Kidney (tissue), 14 donors: ENCODE measurements around the gene TOP3A. TPM values are rescaled to one million over a fixed set of nuclear protein-coding genes. Genes with fewer than 3 reads are reported as not detected.

ENCODE experiments used
- DNase-seq, 5 donors: peaks; one replicate each; pipeline ENCODE4 v3.0.0-alpha.2; 2013 to 2020
- FAIRE-seq: peaks from 2 replicates; lab custom pipeline; 2012; peaks lifted over from hg19 to GRCh38; lab: Jason Lieb, UNC
- H3K27ac ChIP-seq, 2 donors: one replicate each; pipeline ENCODE4 v1.7.0; 2013; ENCODE audit warnings: low read depth in 2 of 2, low read length in 2 of 2, inconsistent platforms in 1 of 2
- H3K27me3 ChIP-seq: one replicate; pipeline ENCODE4 v1.7.1; 2013; ENCODE audit warnings: low read length, inconsistent platforms; ENCODE audit not compliant: control insufficient read depth, insufficient read depth
- H3K36me3 ChIP-seq, 3 donors: one replicate each; pipeline versions ENCODE4 v1.7.0 to v1.7.1; 2013; ENCODE audit warnings: low read length in 3 of 3, control low read depth in 1 of 3, inconsistent platforms in 1 of 3; ENCODE audit not compliant: insufficient read depth in 3 of 3, control insufficient read depth in 2 of 3
- H3K4me1 ChIP-seq, 3 donors: one replicate each; pipeline versions ENCODE4 v1.7.0 to v1.7.1; 2013; ENCODE audit warnings: low read length in 3 of 3, inconsistent platforms in 1 of 3, low read depth in 1 of 3; ENCODE audit not compliant: control insufficient read depth in 2 of 3, insufficient read depth in 2 of 3
- H3K4me3 ChIP-seq, 3 donors: one replicate each; pipeline versions ENCODE4 v1.7.0 to v1.8.1; 2013; ENCODE audit warnings: low read length in 3 of 3, control low read depth in 1 of 3, inconsistent platforms in 1 of 3
- H3K9ac ChIP-seq, 3 donors: one replicate each; pipeline versions ENCODE4 v1.7.0 to v1.7.1; 2013; ENCODE audit warnings: low read length in 3 of 3, control low read depth in 1 of 3, inconsistent platforms in 1 of 3
- H3K9me3 ChIP-seq, 3 donors: one replicate each; pipeline versions ENCODE4 v1.7.0 to v1.7.1; 2013; ENCODE audit warnings: low read length in 3 of 3, control low read depth in 1 of 3, inconsistent platforms in 1 of 3; ENCODE audit not compliant: control insufficient read depth in 2 of 3, insufficient read depth in 1 of 3
- CTCF ChIP-seq: IDR thresholded peaks from 3 replicates; pipeline ENCODE4 v1.5.1; 2012; ENCODE audit warnings: mild to moderate bottlenecking, moderate library complexity, borderline replicate concordance; ENCODE audit not compliant: insufficient read depth; ENCODE audit errors: extremely low read depth
- intact Hi-C: fragments of 100-400 bp; cut with DNase I; formaldehyde crosslinking; loops from one replicate; pipeline ENCODE4 v1.11.1; 2022
- polyA plus RNA-seq: library from polyadenylated mRNA; stranded (reverse); fragments of 350-450 nt; fragmentation: Illumina TruSeq; extraction: RNeasy Lipid Tissue Mini Kit (QIAGEN cat#74804); gene quantifications from one replicate; pipeline ENCODE4 v1.2.3, GENCODE V29; 2014; ENCODE audit warnings: low read depth, low replicate concordance; ENCODE audit not compliant: insufficient read depth
- total RNA-seq: library from RNA; stranded (reverse); fragmentation: NEBNext Ultra II Directional; extraction: Animal tissue kit (Norgen Biotek cat#: 25700); gene quantifications from one replicate; pipeline ENCODE4 v1.2.1, GENCODE V29; 2021
- donor health status: control.
- donor health status: control.
- donor health status: control.
- donor health status: control.
- donor health status: control.
- donor health status: DM: yes; HTN: yes; CAD: no.
- donor health status: Normal renal cell carcinoma (clear cell type).

The TOP3A gene
- total and polyA plus RNA-seq, 2 donors from 2014 or later = 7.9 to 30.3 TPM

GRCh38 chr17:18228176-18228682 is 86.6 kb downstream of the TOP3A start:
- no peaks in the 10 kb centered on the region for H3K9me3 ChIP-seq
- H3K36me3 ChIP-seq = no peaks in the 10 kb centered on the region
- peak in 1 of 5 donors; percentile 26 for DNase-seq
- FAIRE-seq = no peak
- H3K4me1 ChIP-seq = peaks cover 0 to 6% (median 6%) of the 10 kb centered on the region in 3 donors
- intact Hi-C loops = no loop called here
- no peak for TF ChIP-seq CTCF
- H3K9ac ChIP-seq = no peak overlapping the region
- no peak overlapping the region for H3K4me3 ChIP-seq
- H3K27me3 ChIP-seq = no peaks in the 10 kb centered on the region
- H3K27ac ChIP-seq = no peak overlapping the region

GRCh38 chr17:18227635-18228034 is 87.2 kb downstream of the TOP3A start:
- H3K9ac ChIP-seq = no peak overlapping the region
- H3K36me3 ChIP-seq = no peaks in the 10 kb centered on the region
- FAIRE-seq (no peak), DNase-seq (no peak)
- H3K9me3 ChIP-seq = no peaks in the 10 kb centered on the region
- intact Hi-C loops = no loop called here
- H3K4me3 ChIP-seq = no peak overlapping the region
- H3K4me1 ChIP-seq = peaks cover 0 to 6% (median 6%) of the 10 kb centered on the region in 3 donors
- H3K27ac ChIP-seq = no peak overlapping the region
- TF ChIP-seq CTCF = no peak
- no peaks in the 10 kb centered on the region for H3K27me3 ChIP-seq

GRCh38 chr17:18226284-18226945 is 88.4 kb downstream of the TOP3A start:
- peak overlapping the region; percentile 76 to 88 (median 77) for H3K4me3 ChIP-seq
- H3K9me3 ChIP-seq = no peaks in the 10 kb centered on the region
- no peak for TF ChIP-seq CTCF
- FAIRE-seq (no peak), DNase-seq (peak in 2 of 5 donors; percentile 12 to 24)
- peaks cover 0 to 6% (median 6%) of the 10 kb centered on the region in 3 donors for H3K4me1 ChIP-seq
- H3K27ac ChIP-seq = no peak overlapping the region
- H3K9ac ChIP-seq = peak overlapping the region in 2 of 3 donors; percentile 81 to 83
- no peaks in the 10 kb centered on the region for H3K36me3 ChIP-seq
- intact Hi-C loops = no loop called here
- no peaks in the 10 kb centered on the region for H3K27me3 ChIP-seq
